SK-N-SH treated with all-trans-retinoic acid at 6 μM for 48 hours (cell line): ENCODE results near the gene OSER1.

Experiments
- OSR1 ChIP-seq: fragments of 250-450 bp; sonication (Bioruptor Pico); IDR thresholded peaks from 2 replicates; pipeline ENCODE4 v1.8.0; 2022; ENCODE audit warnings: moderate library complexity, mild to moderate bottlenecking, inconsistent platforms
- TF ChIP-seq, protein P1 (sequence below): fragments of 250-450 bp; sonication (Bioruptor Pico); IDR thresholded peaks from 2 replicates; pipeline ENCODE4 v1.5.1; 2021; ENCODE audit warnings: mild to moderate bottlenecking, moderate library complexity

DNA sequence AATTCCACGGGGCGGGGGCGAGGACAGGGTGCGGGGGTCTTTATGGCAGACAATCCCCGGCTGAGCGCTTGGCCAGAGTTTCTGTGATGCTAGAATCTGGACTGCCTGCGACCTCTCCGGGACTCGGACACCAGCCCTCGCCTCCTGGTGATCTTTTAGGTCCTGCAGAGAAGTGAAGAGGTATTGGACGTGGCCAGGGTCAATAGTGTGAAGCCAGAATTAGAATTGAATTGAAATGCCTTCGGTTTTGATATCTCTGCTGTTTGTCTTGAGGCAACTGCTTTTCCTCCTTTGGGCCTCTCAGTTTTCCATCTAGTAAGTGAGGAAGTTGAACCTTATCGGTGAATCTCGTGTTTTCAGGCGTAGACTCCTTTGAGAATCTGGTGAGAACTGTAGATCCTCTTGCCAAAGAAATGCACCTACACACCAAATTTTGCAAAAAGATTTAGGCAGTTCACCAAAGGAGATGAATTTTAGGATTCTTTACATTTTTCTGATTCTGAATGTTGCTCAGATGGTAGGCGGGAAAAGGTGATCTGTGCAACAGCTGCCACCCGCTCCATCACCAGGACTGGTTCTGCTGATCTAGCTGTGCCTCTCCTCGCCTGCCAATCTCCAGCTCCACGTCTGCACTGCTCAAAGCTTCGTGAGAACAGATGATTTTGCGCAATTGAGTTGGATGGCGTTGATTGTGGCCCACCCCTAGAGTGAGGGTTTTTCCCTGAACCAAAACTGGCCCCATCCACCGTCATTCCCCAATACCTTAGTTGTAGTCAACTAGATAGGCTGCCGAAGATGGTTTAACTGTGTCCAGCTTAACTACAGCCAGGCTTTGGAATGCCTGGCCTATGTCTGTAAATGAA is 837 bp upstream of the OSER1 start:
- TF ChIP-seq, protein P1, sequence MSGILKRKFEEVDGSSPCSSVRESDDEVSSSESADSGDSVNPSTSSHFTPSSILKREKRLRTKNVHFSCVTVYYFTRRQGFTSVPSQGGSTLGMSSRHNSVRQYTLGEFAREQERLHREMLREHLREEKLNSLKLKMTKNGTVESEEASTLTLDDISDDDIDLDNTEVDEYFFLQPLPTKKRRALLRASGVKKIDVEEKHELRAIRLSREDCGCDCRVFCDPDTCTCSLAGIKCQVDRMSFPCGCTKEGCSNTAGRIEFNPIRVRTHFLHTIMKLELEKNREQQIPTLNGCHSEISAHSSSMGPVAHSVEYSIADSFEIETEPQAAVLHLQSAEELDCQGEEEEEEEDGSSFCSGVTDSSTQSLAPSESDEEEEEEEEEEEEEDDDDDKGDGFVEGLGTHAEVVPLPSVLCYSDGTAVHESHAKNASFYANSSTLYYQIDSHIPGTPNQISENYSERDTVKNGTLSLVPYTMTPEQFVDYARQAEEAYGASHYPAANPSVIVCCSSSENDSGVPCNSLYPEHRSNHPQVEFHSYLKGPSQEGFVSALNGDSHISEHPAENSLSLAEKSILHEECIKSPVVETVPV (CRISPR knock-in tag), result no peak
- no peak for TF ChIP-seq OSR1 (CRISPR knock-in tag)
